ENCODE measurements around the gene PTPRB.

PTPRB gene

DNA sequence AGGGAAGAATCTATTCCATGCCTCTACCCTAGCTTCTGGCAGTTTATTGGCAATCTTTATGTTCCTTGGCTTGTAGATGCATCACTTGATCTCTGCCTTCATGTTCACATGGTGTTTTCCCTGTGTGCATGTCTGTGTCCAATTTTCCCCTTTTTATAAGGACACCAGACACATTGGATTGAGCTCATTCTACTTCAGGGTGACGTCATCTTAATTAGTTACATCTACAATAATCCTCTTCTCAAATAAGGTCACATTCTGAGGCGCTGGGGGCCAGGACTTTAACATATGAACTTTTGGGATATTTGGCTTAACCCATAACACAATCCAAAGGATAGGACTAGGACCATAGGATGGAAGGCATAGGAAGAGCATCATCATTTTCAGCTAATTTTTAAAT, 169.8 kb downstream of the PTPRB start:
- TF ChIP-seq, protein P1, sequence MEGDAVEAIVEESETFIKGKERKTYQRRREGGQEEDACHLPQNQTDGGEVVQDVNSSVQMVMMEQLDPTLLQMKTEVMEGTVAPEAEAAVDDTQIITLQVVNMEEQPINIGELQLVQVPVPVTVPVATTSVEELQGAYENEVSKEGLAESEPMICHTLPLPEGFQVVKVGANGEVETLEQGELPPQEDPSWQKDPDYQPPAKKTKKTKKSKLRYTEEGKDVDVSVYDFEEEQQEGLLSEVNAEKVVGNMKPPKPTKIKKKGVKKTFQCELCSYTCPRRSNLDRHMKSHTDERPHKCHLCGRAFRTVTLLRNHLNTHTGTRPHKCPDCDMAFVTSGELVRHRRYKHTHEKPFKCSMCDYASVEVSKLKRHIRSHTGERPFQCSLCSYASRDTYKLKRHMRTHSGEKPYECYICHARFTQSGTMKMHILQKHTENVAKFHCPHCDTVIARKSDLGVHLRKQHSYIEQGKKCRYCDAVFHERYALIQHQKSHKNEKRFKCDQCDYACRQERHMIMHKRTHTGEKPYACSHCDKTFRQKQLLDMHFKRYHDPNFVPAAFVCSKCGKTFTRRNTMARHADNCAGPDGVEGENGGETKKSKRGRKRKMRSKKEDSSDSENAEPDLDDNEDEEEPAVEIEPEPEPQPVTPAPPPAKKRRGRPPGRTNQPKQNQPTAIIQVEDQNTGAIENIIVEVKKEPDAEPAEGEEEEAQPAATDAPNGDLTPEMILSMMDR (conservative IDR thresholded peaks at IDR 0.05; ENCODE audit: low read length): no peak
- no peak overlapping the region for H3K4me3 ChIP-seq (ENCODE audit: low read length)
- DNase-seq (ENCODE audit: low read depth): no peak

DNA sequence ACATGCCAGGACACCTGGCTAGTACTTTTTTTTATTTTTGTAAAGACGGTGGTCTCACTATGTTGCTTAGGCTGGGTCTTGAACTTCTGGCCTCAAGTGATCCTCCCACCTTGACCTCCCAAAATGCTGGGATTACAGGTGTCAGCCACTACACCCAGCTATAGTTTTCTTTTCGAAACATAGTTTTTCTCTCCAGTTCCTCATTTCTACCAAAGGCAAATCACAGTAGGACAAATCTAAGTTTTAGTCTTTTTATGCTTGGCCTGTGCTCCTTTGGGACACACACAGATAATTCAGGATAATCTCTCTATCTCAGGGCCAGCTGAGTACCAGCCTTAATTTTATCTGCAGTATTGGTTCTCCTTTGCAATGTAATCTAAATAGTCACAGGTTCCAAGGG, 170.5 kb downstream of the PTPRB start:
- TF ChIP-seq, protein P1 (conservative IDR thresholded peaks at IDR 0.05; ENCODE audit: low read length): no peak
- no peak for DNase-seq (ENCODE audit: low read depth)
- no peak overlapping the region for H3K4me3 ChIP-seq (ENCODE audit: low read length)
